Effector memory CD4-positive, alpha-beta T cell (primary cell): Measurements from ENCODE around the gene TAAR2.

Source experiments
- DNase-seq, 3 donors: peaks; one replicate each; pipeline ENCODE4 v3.0.0-alpha.2; 2020
- H3K27ac ChIP-seq: 2 replicates; pipeline ENCODE4 v1.7.0; 2013; ENCODE audit warnings: mild to moderate bottlenecking, low read length, moderate library complexity; ENCODE audit not compliant: insufficient read depth, poor library complexity, severe bottlenecking
- H3K27me3 ChIP-seq: replicated peaks from 2 replicates; pipeline ENCODE4 v1.7.0; 2013; ENCODE audit warnings: mild to moderate bottlenecking, low read length; ENCODE audit not compliant: insufficient read depth, control insufficient read depth, poor library complexity, severe bottlenecking
- H3K36me3 ChIP-seq: 2 replicates; pipeline ENCODE4 v1.7.0; 2013; ENCODE audit warnings: mild to moderate bottlenecking, low read length, moderate library complexity; ENCODE audit not compliant: control insufficient read depth, insufficient read depth
- H3K4me1 ChIP-seq: 2 replicates; pipeline ENCODE4 v1.7.0; 2013; ENCODE audit warnings: low read length, mild to moderate bottlenecking; ENCODE audit not compliant: control insufficient read depth, insufficient read depth, poor library complexity, severe bottlenecking
- H3K4me3 ChIP-seq: 2 replicates; pipeline ENCODE4 v1.7.0; 2013; ENCODE audit warnings: low read length, low read depth, mild to moderate bottlenecking; ENCODE audit not compliant: insufficient read depth, poor library complexity, severe bottlenecking
- H3K9me3 ChIP-seq: 2 replicates; pipeline ENCODE4 v1.7.0; 2013; ENCODE audit warnings: mild to moderate bottlenecking, low read length, moderate library complexity; ENCODE audit not compliant: control insufficient read depth
- total RNA-seq, 3 donors: gene quantifications; one replicate each; lab custom pipeline; 2026; lab: John Stamatoyannopoulos, UW

The TAAR2 gene
- 0 reads per million in 3 donors for total RNA-seq

GRCh38 chr6:132624175-132624574, at the start of gene TAAR2:
Gene TAAR2, minus strand, starts transcription at chr6:132624275. Its CDS starts 0 bp downstream, at chr6:132624275.
- Histone ChIP-seq H3K9me3 (no peaks in the 10 kb centered on the region), H3K4me1 (no peaks in the 10 kb centered on the region), H3K4me3 (no peak within 1 kb of the TSS), H3K36me3 (no peaks in the 10 kb centered on the region), H3K27me3 (no peaks in the 10 kb centered on the region), H3K27ac (no peak within 1 kb of the TSS)
- no peak for DNase-seq

- no peaks in the 10 kb centered on the region for H3K27me3 ChIP-seq
- no peaks in the 10 kb centered on the region for H3K36me3 ChIP-seq
- H3K4me1 ChIP-seq, result no peaks in the 10 kb centered on the region
- H3K9me3 ChIP-seq, result no peaks in the 10 kb centered on the region
- DNase-seq, result no peak
- no peak overlapping the region for H3K4me3 ChIP-seq
- no peak overlapping the region for H3K27ac ChIP-seq
Observed at GRCh38 chr6:132673376-132674094, 49.5 kb upstream of the TAAR2 start.

GRCh38 chr6:132671295-132671694, 47.2 kb upstream of the TAAR2 start:
- Histone ChIP-seq H3K36me3 (no peaks in the 10 kb centered on the region), H3K27me3 (no peaks in the 10 kb centered on the region), H3K4me3 (no peak overlapping the region), H3K27ac (no peak overlapping the region), H3K9me3 (no peaks in the 10 kb centered on the region), H3K4me1 (no peaks in the 10 kb centered on the region)
- DNase-seq, result no peak

GRCh38 chr6:132669690-132670291, 45.7 kb upstream of the TAAR2 start:
- H3K27ac ChIP-seq, result no peak overlapping the region
- H3K4me1 ChIP-seq, result no peaks in the 10 kb centered on the region
- H3K9me3 ChIP-seq, result no peaks in the 10 kb centered on the region
- DNase-seq, result no peak
- no peaks in the 10 kb centered on the region for H3K27me3 ChIP-seq
- no peak overlapping the region for H3K4me3 ChIP-seq
- no peaks in the 10 kb centered on the region for H3K36me3 ChIP-seq

GRCh38 chr6:132666118-132666517, 42.0 kb upstream of the TAAR2 start:
- H3K9me3 ChIP-seq, result no peaks in the 10 kb centered on the region
- no peak overlapping the region for H3K27ac ChIP-seq
- H3K4me3 ChIP-seq, result no peak overlapping the region
- H3K27me3 ChIP-seq, result no peaks in the 10 kb centered on the region
- no peak for DNase-seq
- no peaks in the 10 kb centered on the region for H3K36me3 ChIP-seq
- no peaks in the 10 kb centered on the region for H3K4me1 ChIP-seq

- no peak overlapping the region for H3K27ac ChIP-seq
- H3K4me3 ChIP-seq, result no peak overlapping the region
- H3K9me3 ChIP-seq, result no peaks in the 10 kb centered on the region
- H3K27me3 ChIP-seq, result no peaks in the 10 kb centered on the region
- no peaks in the 10 kb centered on the region for H3K36me3 ChIP-seq
- no peak for DNase-seq
- no peaks in the 10 kb centered on the region for H3K4me1 ChIP-seq
Observed at GRCh38 chr6:132664309-132665034, 40.4 kb upstream of the TAAR2 start.

GRCh38 chr6:132663661-132664060, 39.6 kb upstream of the TAAR2 start:
- no peaks in the 10 kb centered on the region for H3K27me3 ChIP-seq
- no peaks in the 10 kb centered on the region for H3K4me1 ChIP-seq
- H3K9me3 ChIP-seq, result no peaks in the 10 kb centered on the region
- no peaks in the 10 kb centered on the region for H3K36me3 ChIP-seq
- no peak overlapping the region for H3K4me3 ChIP-seq
- H3K27ac ChIP-seq, result no peak overlapping the region
- no peak for DNase-seq

GRCh38 chr6:132661906-132662305, 37.8 kb upstream of the TAAR2 start:
- no peak overlapping the region for H3K4me3 ChIP-seq
- DNase-seq, result no peak
- no peaks in the 10 kb centered on the region for H3K4me1 ChIP-seq
- H3K27ac ChIP-seq, result no peak overlapping the region
- H3K36me3 ChIP-seq, result no peaks in the 10 kb centered on the region
- H3K9me3 ChIP-seq, result no peaks in the 10 kb centered on the region
- H3K27me3 ChIP-seq, result no peaks in the 10 kb centered on the region

- H3K9me3 ChIP-seq, result no peaks in the 10 kb centered on the region
- no peak within 1 kb of the TSS for H3K4me3 ChIP-seq
- H3K36me3 ChIP-seq, result no peaks in the 10 kb centered on the region
- H3K4me1 ChIP-seq, result no peaks in the 10 kb centered on the region
- no peak for DNase-seq
- H3K27me3 ChIP-seq, result no peaks in the 10 kb centered on the region
- H3K27ac ChIP-seq, result no peak within 1 kb of the TSS
Observed at GRCh38 chr6:132659082-132659481, 35.0 kb upstream of the TAAR2 start, which contains the start of gene TAAR1. Gene TAAR1, minus strand, starts transcription at chr6:132659182. Its CDS starts 13,179 bp downstream, at chr6:132646003.

- Histone ChIP-seq H3K36me3 (no peaks in the 10 kb centered on the region), H3K4me1 (no peaks in the 10 kb centered on the region), H3K27ac (no peak overlapping the region), H3K4me3 (no peak overlapping the region), H3K9me3 (no peaks in the 10 kb centered on the region), H3K27me3 (no peaks in the 10 kb centered on the region)
- DNase-seq, result no peak
Observed at GRCh38 chr6:132651062-132651461, 27.0 kb upstream of the TAAR2 start.
